Transverse colon (tissue), 4 donors: ENCODE measurements around the gene ALOXE3. TPM values are rescaled to one million over a fixed set of nuclear protein-coding genes. Genes with fewer than 3 reads are reported as not detected.

ENCODE experiments used
- DNase-seq: peaks from one replicate; pipeline ENCODE4 v3.0.0-alpha.2; 2019
- H3K27ac ChIP-seq, 4 donors: fragments of 200-600 bp; sonication (generic); 2 replicates each; pipeline ENCODE4 v1.5.1; 2016 to 2018; ENCODE audit warnings: inconsistent platforms in 4 of 4
- H3K27me3 ChIP-seq: fragments of 200-600 bp; sonication (generic); 2 replicates; pipeline ENCODE4 v1.5.1; 2017; ENCODE audit warnings: inconsistent platforms
- H3K36me3 ChIP-seq, 4 donors: fragments of 200-600 bp; sonication (generic); 2 replicates each; pipeline ENCODE4 v1.5.1; 2017 to 2019; ENCODE audit warnings: inconsistent platforms in 4 of 4
- H3K4me1 ChIP-seq, 4 donors: fragments of 200-600 bp; sonication (generic); 2 replicates each; pipeline ENCODE4 v1.5.1; 2017 to 2020; ENCODE audit warnings: inconsistent platforms in 4 of 4
- H3K4me3 ChIP-seq, 4 donors: fragments of 200-600 bp; sonication (generic); 1 replicate in 1 of 4; 2 replicates in 3 of 4; pipeline versions ENCODE4 v1.5.1 to v1.6.1; 2017 to 2019; ENCODE audit warnings: inconsistent platforms in 4 of 4
- H3K9me3 ChIP-seq, 2 donors: fragments of 200-600 bp; sonication (generic); 2 replicates each; pipeline ENCODE4 v1.5.1; 2017 to 2019; ENCODE audit warnings: inconsistent platforms in 2 of 2
- EP300 ChIP-seq: sonication (generic); formaldehyde crosslinking; IDR thresholded peaks from one replicate; pipeline ENCODE4 v1.6.1; 2017; ENCODE audit warnings: antibody characterized with exemption, low read depth
- POLR2A ChIP-seq: fragments of 450-650 bp; IDR thresholded peaks from one replicate; pipeline ENCODE4 v1.6.1; 2016; ENCODE audit warnings: antibody characterized with exemption, mild to moderate bottlenecking, moderate library complexity
- POLR2AphosphoS5 ChIP-seq, 3 donors: sonication (generic); formaldehyde crosslinking; IDR thresholded peaks; one replicate each; pipeline ENCODE4 v1.6.1; 2016; ENCODE audit warnings: antibody characterized with exemption in 3 of 3
- WGBS, 2 donors: methylation state at CpG; one replicate each; pipeline ENCODE4 v1.1.5; 2018; ENCODE audit warnings: low coverage in 1 of 2; 5-methylcytosine and 5-hydroxymethylcytosine counted together
- in situ Hi-C, 4 donors: fragments of 200-750 bp; cut with MboI; loops; one replicate each; pipeline versions ENCODE4 v1.15.0 to v1.15.1; 2017; ENCODE audit warnings: low sequenced_read_pairs in 3 of 4, low pct_ligation_motif_present in 1 of 4, low pct_unique_long_range_greater_than_20kb in 1 of 4
- intact Hi-C: fragments of 100-400 bp; cut with DNase I; formaldehyde crosslinking; loops from one replicate; pipeline ENCODE4 v1.15.1; 2023; ENCODE audit warnings: low total_unique reads
- total RNA-seq, 4 donors: library from RNA; depleted of rRNA; stranded (reverse); fragments of >200 nt; gene quantifications; one replicate each; pipeline ENCODE4 v1.1.0, GENCODE V29; 2016
- TF ChIP-seq, protein P1 (sequence below), 5 experiments: fragments of 200-600 bp in 3 of 5; fragments of 450-650 bp in 2 of 5; sonication (generic) in 3 of 5; IDR thresholded peaks; 1 replicate in 2 of 5; 2 replicates in 3 of 5; pipeline ENCODE4 v1.5.1; 2016 to 2017; ENCODE audit warnings: antibody characterized with exemption in 5 of 5, inconsistent platforms in 3 of 5, mild to moderate bottlenecking in 2 of 5, moderate library complexity in 1 of 5

ALOXE3 gene
- total RNA-seq, 4 donors from 2014 or later = 0.79 TPM; not detected in 3

DNA sequence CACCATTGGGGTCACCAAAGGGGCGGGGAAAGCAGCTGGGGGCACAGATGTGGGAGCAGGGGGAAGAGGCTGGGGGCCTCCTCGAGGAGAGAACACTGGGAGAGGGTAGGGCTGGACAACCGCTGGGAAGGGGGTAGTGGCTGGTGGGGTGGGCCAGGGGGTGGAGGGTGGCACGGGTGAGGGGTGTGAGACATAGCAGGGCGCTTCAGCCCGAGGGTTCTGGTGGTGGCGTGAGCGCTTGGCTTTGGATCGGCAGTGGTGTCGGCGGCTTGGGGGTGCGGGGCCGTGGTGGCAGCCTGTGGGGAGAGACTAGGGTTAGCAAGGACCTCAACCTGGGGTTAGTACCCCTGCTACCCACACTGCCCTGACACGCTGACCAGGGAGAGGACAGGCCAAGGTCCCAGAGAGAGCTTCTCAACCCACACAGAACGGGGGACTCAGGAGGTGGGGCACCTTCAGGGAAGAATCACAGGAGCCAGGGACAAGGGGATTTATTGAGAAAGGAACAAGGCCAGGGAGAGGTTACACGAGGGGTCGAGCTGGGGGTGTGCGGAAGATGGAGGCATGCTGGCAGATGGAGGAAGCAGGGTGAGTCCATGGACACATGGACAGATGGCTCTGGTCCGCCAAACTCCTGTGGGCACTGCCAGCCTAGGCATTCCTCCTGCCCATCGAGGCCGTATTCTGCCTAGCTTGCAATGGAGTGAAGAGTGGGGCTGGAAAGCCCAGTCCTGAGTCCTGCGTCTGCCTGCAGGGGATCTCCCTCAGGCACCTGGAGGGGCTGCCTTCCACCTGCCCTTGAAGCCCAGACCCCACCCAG is 25.5 kb upstream of the ALOXE3 start:
- intact Hi-C loops (no loop called here), in situ Hi-C loops (loop anchor here in 1 of 4 donors (25.0 kb wide), 1 partner anchor 906 kb away; the partner anchor contains the start of genes DVL2, GABARAP and PHF23)
- Histone ChIP-seq H3K4me3 (no peak overlapping the region), H3K27me3 (no peaks in the 10 kb centered on the region), H3K27ac (peak overlapping the region in 2 of 4 donors; percentile 8 to 93), H3K36me3 (peaks cover 0 to 91% (median 50%) of the 10 kb centered on the region in 4 donors), H3K9me3 (no peaks in the 10 kb centered on the region), H3K4me1 (peaks cover 6 to 14% (median 8%) of the 10 kb centered on the region in 4 donors)
- WGBS, 2 donors = 89 to 90% methylated on average over 2 to 22 of the region's 22 CpGs
- TF ChIP-seq, protein P1, sequence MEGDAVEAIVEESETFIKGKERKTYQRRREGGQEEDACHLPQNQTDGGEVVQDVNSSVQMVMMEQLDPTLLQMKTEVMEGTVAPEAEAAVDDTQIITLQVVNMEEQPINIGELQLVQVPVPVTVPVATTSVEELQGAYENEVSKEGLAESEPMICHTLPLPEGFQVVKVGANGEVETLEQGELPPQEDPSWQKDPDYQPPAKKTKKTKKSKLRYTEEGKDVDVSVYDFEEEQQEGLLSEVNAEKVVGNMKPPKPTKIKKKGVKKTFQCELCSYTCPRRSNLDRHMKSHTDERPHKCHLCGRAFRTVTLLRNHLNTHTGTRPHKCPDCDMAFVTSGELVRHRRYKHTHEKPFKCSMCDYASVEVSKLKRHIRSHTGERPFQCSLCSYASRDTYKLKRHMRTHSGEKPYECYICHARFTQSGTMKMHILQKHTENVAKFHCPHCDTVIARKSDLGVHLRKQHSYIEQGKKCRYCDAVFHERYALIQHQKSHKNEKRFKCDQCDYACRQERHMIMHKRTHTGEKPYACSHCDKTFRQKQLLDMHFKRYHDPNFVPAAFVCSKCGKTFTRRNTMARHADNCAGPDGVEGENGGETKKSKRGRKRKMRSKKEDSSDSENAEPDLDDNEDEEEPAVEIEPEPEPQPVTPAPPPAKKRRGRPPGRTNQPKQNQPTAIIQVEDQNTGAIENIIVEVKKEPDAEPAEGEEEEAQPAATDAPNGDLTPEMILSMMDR (IDR thresholded peaks at IDR 0.05) = no peak
- TF ChIP-seq POLR2AphosphoS5 (IDR thresholded peaks at IDR 0.05) (peak in 2 of 3 donors; percentile 32 to 45), POLR2A (peak; percentile 11)
- no peak for DNase-seq

DNA sequence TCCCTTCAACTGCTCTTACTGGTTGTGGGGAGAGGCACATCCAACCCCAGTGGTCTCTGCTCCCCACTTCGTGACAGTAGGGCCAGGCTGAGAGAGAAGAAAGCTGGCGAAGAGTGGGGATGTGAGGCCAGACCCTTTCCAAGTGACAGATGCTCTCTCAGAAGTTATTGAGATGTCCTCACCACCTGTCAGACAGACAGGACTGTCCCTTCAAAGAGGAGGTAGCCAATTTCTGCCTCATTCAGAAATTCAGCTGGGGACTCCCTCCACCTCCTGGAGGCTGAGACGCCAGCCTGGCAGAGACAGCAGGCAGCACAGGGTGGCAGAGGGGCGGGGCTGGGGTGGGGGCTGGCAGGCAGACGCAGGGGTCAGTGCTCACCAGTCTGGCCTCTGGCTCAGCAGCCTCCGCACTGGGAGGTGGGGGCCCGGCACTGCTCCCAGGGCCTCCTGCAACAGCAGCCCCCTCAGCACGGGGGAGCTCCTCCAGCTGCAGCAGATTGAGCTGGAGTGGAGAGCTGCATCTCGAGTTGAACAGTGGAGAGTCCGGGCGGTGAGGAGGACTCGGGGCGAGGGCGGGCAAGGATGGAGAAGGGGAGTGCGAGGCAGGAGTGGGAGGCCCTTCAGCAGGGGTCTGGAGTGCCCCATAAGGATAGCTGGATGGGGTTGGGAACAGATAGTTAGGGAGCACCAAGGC is 24.7 kb upstream of the ALOXE3 start:
- no peaks in the 10 kb centered on the region for H3K9me3 ChIP-seq
- H3K4me3 ChIP-seq = no peak overlapping the region
- WGBS, 2 donors = 90% methylated on average over 15 of the region's 15 CpGs; no CpG with 5 or more reads in 1 of the 2 donors
- H3K36me3 ChIP-seq = peaks cover 0 to 83% (median 46%) of the 10 kb centered on the region in 4 donors
- peak overlapping the region; percentile 4 to 93 (median 26) for H3K27ac ChIP-seq
- no peaks in the 10 kb centered on the region for H3K27me3 ChIP-seq
- no peak for DNase-seq
- no peak for TF ChIP-seq EP300
- TF ChIP-seq, protein P1 (IDR thresholded peaks at IDR 0.05) = no peak
- TF ChIP-seq POLR2AphosphoS5 (IDR thresholded peaks at IDR 0.05) = peak in 2 of 3 donors; percentile 7 to 28
- H3K4me1 ChIP-seq = peaks cover 7 to 21% (median 14%) of the 10 kb centered on the region in 4 donors
- in situ Hi-C loops = loop anchor here in 1 of 4 donors (25.0 kb wide), 1 partner anchor 906 kb away; the partner anchor contains the start of genes DVL2, GABARAP and PHF23
- intact Hi-C loops = no loop called here

DNA sequence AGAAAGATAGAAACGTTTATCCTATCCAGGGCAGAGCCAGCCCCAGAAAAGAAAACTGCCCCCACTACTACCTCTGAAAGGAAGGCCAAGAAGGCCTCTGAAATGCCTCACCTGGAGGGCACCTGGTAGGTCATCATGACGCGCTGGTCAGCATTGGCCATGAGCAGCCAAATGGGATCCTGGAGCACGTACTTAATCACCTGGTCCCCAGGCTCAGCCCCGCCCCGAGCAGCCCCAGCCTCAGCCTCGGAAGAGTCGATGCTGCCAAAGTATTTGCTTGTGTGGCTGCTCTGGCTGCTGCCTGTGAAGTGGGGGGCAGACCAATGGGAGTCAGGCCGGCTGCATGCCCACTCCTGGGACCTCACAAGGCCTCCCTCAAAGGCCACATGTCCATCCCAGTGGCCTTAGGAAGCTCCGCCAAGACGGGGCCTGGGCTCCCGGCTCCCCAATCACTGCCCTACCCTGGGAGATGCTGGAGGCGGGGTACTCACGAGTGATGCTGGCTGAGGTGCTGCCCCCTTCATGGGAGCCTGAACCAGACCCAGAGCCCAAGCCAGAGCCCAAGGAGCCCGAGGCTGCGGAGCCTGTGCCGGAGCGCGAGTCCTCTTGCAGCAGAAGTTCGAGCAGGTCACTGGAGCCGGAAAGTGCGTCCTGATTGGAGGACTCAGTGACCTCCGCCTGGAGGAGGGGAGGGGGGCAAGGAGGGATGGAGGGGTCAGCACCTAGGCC is 24.0 kb upstream of the ALOXE3 start:
- in situ Hi-C loops (loop anchor here in 1 of 4 donors (25.0 kb wide), 1 partner anchor 905 kb away; the partner anchor contains the start of genes DVL2, GABARAP and PHF23), intact Hi-C loops (no loop called here)
- no peaks in the 10 kb centered on the region for H3K9me3 ChIP-seq
- 97% methylated on average over 22 of the region's 23 CpGs; no CpG with 5 or more reads in 1 of the 2 donors for WGBS, 2 donors
- TF ChIP-seq EP300 (no peak), POLR2AphosphoS5 (IDR thresholded peaks at IDR 0.05) (no peak), POLR2A (no peak)
- H3K4me1 ChIP-seq = peaks cover 7 to 27% (median 19%) of the 10 kb centered on the region in 4 donors
- no peak overlapping the region for H3K4me3 ChIP-seq
- peaks cover 0 to 76% (median 39%) of the 10 kb centered on the region in 4 donors for H3K36me3 ChIP-seq
- DNase-seq = no peak
- peak overlapping the region; percentile 4 to 93 (median 20) for H3K27ac ChIP-seq
- H3K27me3 ChIP-seq = no peaks in the 10 kb centered on the region

DNA sequence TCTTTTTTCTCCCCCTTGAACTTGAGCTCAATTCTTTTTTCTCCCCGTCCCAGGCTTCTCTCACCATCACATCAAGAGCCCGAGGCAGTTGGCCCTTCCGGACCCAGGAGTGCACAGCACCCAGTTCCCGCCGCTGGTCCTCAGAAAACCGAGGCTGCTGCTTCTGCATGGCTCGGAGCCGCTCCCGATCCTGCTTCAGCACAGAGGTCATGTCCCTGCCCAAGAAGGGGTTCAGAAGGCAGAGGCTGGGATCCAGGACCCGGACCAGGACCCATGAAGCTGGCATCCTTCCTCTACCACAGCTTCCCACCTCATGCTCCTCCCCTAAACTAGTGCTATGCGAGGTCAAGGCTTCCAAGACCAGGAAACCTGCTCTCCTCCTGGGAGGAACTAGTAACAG is 23.4 kb upstream of the ALOXE3 start:
- Histone ChIP-seq H3K36me3 (peaks cover 0 to 70% (median 36%) of the 10 kb centered on the region in 4 donors), H3K27ac (peak overlapping the region; percentile 4 to 93 (median 20)), H3K4me3 (no peak overlapping the region), H3K9me3 (no peaks in the 10 kb centered on the region), H3K4me1 (peaks cover 7 to 27% (median 19%) of the 10 kb centered on the region in 4 donors), H3K27me3 (no peaks in the 10 kb centered on the region)
- intact Hi-C loops = no loop called here
- WGBS, 2 donors = 81 to 90% methylated on average over 2 to 11 of the region's 11 CpGs
- in situ Hi-C loops = loop anchor here in 1 of 4 donors (25.0 kb wide), 1 partner anchor 904 kb away; the partner anchor contains the start of genes DVL2, GABARAP and PHF23
- TF ChIP-seq, protein P1 (IDR thresholded peaks at IDR 0.05) = no peak
- no peak for TF ChIP-seq EP300
- TF ChIP-seq POLR2AphosphoS5 (IDR thresholded peaks at IDR 0.05) = peak in 1 of 3 donors; percentile 16
- no peak for TF ChIP-seq POLR2A
- DNase-seq = no peak
